Fibroblast of pulmonary artery (primary cell): ENCODE results near the gene RGS3.
"Not testable (repeated sequence)": the region's sequence is repeated elsewhere in the genome, so short reads cannot be mapped to it uniquely, and the experiment has no call there.

Experiments
- DNase-seq: peaks from one replicate; pipeline ENCODE4 v3.0.0-alpha.2; 2010; ENCODE audit warnings: low read depth
- H3K4me3 ChIP-seq: replicated peaks from 2 replicates; pipeline ENCODE4 v1.5.1; 2011; ENCODE audit warnings: low read depth, mild to moderate bottlenecking, control low read depth, low read length, moderate library complexity
- CTCF ChIP-seq: IDR thresholded peaks from 2 replicates; pipeline ENCODE4 v1.5.1; 2011; ENCODE audit warnings: mild to moderate bottlenecking, control low read depth, low read length, inconsistent platforms; ENCODE audit errors: missing control alignments

RGS3 gene

GRCh38 chr9:113427629-113428028 lies 35.9 kb upstream of the RGS3 start:
- H3K4me3 ChIP-seq: no peak overlapping the region
- DNase-seq: peak; percentile 76
- TF ChIP-seq CTCF: no peak

GRCh38 chr9:113428062-113428615 lies 35.4 kb upstream of the RGS3 start:
- H3K4me3 ChIP-seq: no peak overlapping the region
- no peak for TF ChIP-seq CTCF
- peak; percentile 16 for DNase-seq

GRCh38 chr9:113431191-113431590 lies 32.3 kb upstream of the RGS3 start:
- TF ChIP-seq CTCF: no peak
- no peak for DNase-seq
- H3K4me3 ChIP-seq: no peak overlapping the region

GRCh38 chr9:113436728-113437515 lies 26.6 kb upstream of the RGS3 start:
- no peak for TF ChIP-seq CTCF
- DNase-seq: no peak
- no peak overlapping the region for H3K4me3 ChIP-seq

GRCh38 chr9:113437716-113438115 lies 25.8 kb upstream of the RGS3 start:
- H3K4me3 ChIP-seq, DNase-seq: not testable (repeated sequence)

- H3K4me3 ChIP-seq: no peak overlapping the region
- TF ChIP-seq CTCF: no peak
- DNase-seq: no peak
These were observed 18.8 kb upstream of the RGS3 start for GRCh38 chr9:113444736-113445135.

GRCh38 chr9:113446323-113446740 lies 17.2 kb upstream of the RGS3 start:
- peak; percentile 48 for TF ChIP-seq CTCF
- no peak overlapping the region for H3K4me3 ChIP-seq
- DNase-seq: peak; percentile 75
